ENCODE measurements around the gene LRRC59. TPM values are rescaled to one million over a fixed set of nuclear protein-coding genes. Genes with fewer than 3 reads are reported as not detected.
A peak's percentile ranks its signal among the peaks of the same experiment; 100 is the strongest.

The LRRC59 gene
- total RNA-seq, 1 experiment from 2014 or later, result 108 TPM

DNA sequence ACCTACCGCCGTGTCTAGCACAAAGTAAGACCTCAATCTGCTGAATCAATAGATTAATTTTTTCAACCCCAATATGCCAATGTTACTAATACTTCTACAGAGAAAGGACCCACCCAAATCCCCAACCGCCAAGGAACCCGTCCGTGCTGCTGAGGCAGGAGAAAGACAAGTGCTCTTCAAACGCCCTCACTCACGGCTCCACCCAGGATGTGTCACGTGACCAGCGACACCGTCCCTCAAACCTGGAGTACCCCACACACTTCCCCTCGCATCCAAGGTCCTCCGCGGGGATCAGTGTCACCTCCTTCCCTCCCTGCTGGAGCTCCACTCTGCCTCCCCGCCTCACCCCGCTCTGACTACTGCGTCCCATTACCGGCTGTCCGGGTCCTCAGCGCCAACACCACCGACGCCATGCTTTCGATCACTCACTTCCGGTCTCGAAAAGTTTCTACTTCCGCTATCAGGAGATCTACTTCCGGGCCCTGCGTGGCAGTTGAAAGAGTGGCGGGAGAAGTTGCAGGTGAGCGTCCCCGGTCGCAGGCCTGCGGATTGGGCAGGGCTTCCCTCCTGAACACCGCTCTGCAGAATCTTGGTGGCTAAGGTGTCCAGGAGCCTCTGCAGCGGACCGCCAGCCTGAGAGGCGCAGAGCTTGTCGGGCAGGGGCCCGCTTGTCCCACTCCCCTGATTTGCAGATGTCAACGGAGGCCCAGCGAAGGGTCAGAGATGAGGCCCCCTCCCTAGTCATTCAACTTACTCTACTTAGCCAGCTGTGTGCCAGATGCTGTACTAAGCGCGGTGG is 24.4 kb downstream of the LRRC59 start, which contains the start of the genes EME1 and MRPL27:
TSS of gene EME1 (plus strand) at position 472 of the 799 bp plus-strand sequence. CDS start 1,980 bp downstream, outside the sequence.
TSS of gene MRPL27 (minus strand) at position 427 of the 799 bp plus-strand sequence. CDS start at position 413, 14 bp downstream.
- H3K36me3 Mint-ChIP-seq, result peaks cover 47% of the 10 kb centered on the region
- H3K9me3 Mint-ChIP-seq, result no peaks in the 10 kb centered on the region
- DNase-seq (ENCODE audit: low spot score) (peak; percentile 74), ATAC-seq (peak; percentile 84)
- H3K27ac Mint-ChIP-seq, result peak within 1 kb of the TSS; percentile 99
- CTCF ChIA-PET, result interaction anchor here (0.7 to 3.4 kb wide), 4 partner anchors 11 to 425 kb away, joined by 3 to 16 read pairs (median 4); partner anchors contain the start of gene LRRC59
- H3K27me3 Mint-ChIP-seq (ENCODE audit: low read depth), result no peaks in the 10 kb centered on the region
- peak within 1 kb of the TSS; percentile 99 for H3K4me3 Mint-ChIP-seq
- POLR2A ChIA-PET, result interaction anchor here (0.5 kb wide), 1 partner anchor 249 kb away, joined by 3 read pairs; no protein-coding TSS in a partner anchor
- peaks cover 22% of the 10 kb centered on the region for H3K4me1 Mint-ChIP-seq
- TF ChIP-seq, protein P1, sequence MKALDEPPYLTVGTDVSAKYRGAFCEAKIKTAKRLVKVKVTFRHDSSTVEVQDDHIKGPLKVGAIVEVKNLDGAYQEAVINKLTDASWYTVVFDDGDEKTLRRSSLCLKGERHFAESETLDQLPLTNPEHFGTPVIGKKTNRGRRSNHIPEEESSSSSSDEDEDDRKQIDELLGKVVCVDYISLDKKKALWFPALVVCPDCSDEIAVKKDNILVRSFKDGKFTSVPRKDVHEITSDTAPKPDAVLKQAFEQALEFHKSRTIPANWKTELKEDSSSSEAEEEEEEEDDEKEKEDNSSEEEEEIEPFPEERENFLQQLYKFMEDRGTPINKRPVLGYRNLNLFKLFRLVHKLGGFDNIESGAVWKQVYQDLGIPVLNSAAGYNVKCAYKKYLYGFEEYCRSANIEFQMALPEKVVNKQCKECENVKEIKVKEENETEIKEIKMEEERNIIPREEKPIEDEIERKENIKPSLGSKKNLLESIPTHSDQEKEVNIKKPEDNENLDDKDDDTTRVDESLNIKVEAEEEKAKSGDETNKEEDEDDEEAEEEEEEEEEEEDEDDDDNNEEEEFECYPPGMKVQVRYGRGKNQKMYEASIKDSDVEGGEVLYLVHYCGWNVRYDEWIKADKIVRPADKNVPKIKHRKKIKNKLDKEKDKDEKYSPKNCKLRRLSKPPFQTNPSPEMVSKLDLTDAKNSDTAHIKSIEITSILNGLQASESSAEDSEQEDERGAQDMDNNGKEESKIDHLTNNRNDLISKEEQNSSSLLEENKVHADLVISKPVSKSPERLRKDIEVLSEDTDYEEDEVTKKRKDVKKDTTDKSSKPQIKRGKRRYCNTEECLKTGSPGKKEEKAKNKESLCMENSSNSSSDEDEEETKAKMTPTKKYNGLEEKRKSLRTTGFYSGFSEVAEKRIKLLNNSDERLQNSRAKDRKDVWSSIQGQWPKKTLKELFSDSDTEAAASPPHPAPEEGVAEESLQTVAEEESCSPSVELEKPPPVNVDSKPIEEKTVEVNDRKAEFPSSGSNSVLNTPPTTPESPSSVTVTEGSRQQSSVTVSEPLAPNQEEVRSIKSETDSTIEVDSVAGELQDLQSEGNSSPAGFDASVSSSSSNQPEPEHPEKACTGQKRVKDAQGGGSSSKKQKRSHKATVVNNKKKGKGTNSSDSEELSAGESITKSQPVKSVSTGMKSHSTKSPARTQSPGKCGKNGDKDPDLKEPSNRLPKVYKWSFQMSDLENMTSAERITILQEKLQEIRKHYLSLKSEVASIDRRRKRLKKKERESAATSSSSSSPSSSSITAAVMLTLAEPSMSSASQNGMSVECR (CRISPR knock-in tag; IDR thresholded peaks at IDR 0.05; ENCODE audit: borderline replicate concordance), result no peak; the same call in 1 of the 2 replicates
- TF ChIP-seq, protein P2, sequence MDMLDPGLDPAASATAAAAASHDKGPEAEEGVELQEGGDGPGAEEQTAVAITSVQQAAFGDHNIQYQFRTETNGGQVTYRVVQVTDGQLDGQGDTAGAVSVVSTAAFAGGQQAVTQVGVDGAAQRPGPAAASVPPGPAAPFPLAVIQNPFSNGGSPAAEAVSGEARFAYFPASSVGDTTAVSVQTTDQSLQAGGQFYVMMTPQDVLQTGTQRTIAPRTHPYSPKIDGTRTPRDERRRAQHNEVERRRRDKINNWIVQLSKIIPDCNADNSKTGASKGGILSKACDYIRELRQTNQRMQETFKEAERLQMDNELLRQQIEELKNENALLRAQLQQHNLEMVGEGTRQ (CRISPR knock-in tag; IDR thresholded peaks at IDR 0.05), result peak; percentile 96
- TF ChIP-seq TP53 (CRISPR knock-in tag; IDR thresholded peaks at IDR 0.05) (no peak), KAT7 (CRISPR knock-in tag; IDR thresholded peaks at IDR 0.05; ENCODE audit: borderline replicate concordance) (no peak), ZNF138 (CRISPR knock-in tag; conservative IDR thresholded peaks at IDR 0.05) (no peak), NR1H2 (CRISPR knock-in tag; IDR thresholded peaks at IDR 0.05) (no peak), TEAD1 (CRISPR knock-in tag; IDR thresholded peaks at IDR 0.05) (peak; percentile 41; the same call in 1 of the 2 replicates), GABPB1 (CRISPR knock-in tag; IDR thresholded peaks at IDR 0.05) (peak; percentile 93), CREM (CRISPR knock-in tag; IDR thresholded peaks at IDR 0.05) (0 out of 2 replicates have a peak, but pooled peaks have one; percentile 34), ELF4 (CRISPR knock-in tag; IDR thresholded peaks at IDR 0.05; ENCODE audit: low read depth) (no peak), ATF1 (CRISPR knock-in tag; IDR thresholded peaks at IDR 0.05) (no peak), RELA (CRISPR knock-in tag; IDR thresholded peaks at IDR 0.05; ENCODE audit: borderline replicate concordance) (no peak), TCF7 (CRISPR knock-in tag; IDR thresholded peaks at IDR 0.05; ENCODE audit: low read depth) (0 out of 2 replicates have a peak, but pooled peaks have one; percentile 52), NFYB (CRISPR knock-in tag; conservative IDR thresholded peaks at IDR 0.05; ENCODE audit: low read depth) (peak; percentile 18; the same call in 1 of the 2 replicates), FOXK1 (CRISPR knock-in tag; IDR thresholded peaks at IDR 0.05) (peak; percentile 91)
- TF ChIP-seq, protein P3, sequence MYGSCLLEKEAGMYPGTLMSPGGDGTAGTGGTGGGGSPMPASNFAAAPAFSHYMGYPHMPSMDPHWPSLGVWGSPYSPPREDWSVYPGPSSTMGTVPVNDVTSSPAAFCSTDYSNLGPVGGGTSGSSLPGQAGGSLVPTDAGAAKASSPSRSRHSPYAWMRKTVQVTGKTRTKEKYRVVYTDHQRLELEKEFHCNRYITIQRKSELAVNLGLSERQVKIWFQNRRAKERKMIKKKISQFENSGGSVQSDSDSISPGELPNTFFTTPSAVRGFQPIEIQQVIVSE (CRISPR knock-in tag; IDR thresholded peaks at IDR 0.05; ENCODE audit: borderline replicate concordance), result no peak
- TF ChIP-seq, protein P4, sequence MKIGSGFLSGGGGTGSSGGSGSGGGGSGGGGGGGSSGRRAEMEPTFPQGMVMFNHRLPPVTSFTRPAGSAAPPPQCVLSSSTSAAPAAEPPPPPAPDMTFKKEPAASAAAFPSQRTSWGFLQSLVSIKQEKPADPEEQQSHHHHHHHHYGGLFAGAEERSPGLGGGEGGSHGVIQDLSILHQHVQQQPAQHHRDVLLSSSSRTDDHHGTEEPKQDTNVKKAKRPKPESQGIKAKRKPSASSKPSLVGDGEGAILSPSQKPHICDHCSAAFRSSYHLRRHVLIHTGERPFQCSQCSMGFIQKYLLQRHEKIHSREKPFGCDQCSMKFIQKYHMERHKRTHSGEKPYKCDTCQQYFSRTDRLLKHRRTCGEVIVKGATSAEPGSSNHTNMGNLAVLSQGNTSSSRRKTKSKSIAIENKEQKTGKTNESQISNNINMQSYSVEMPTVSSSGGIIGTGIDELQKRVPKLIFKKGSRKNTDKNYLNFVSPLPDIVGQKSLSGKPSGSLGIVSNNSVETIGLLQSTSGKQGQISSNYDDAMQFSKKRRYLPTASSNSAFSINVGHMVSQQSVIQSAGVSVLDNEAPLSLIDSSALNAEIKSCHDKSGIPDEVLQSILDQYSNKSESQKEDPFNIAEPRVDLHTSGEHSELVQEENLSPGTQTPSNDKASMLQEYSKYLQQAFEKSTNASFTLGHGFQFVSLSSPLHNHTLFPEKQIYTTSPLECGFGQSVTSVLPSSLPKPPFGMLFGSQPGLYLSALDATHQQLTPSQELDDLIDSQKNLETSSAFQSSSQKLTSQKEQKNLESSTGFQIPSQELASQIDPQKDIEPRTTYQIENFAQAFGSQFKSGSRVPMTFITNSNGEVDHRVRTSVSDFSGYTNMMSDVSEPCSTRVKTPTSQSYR (CRISPR knock-in tag; IDR thresholded peaks at IDR 0.05), result peak; percentile 84
- TF ChIP-seq, protein P5, sequence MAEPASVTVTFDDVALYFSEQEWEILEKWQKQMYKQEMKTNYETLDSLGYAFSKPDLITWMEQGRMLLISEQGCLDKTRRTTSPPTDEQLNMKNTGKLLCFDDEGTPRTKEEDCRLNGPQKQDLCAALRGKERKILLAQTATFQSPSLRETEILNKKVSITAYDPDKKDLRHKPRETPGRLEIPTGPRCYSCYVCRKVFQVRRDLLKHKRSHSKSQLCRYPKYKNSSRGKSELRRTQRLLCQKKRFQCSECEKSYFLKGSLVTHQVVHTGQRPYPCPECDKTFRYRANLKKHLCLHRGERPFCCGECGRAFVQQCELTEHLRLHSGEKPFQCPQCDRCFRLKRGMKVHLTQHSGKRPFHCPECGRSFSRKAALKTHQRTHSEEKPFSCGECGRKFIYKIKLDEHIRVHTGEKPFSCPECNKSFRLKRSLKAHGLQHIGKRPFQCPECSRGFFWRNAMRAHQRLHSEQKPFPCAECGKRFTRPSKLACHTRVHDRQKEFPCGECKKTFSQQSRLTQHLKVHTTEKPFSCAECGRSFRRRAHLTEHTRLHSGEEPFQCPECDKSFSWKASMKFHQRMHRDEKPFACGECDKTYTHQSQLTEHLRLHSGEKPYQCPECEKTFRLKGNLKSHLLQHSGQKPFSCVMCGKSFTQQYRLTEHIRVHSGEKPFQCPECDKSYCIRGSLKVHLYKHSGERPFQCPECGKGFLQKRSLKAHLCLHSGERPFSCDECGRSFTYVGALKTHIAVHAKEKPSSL (CRISPR knock-in tag; conservative IDR thresholded peaks at IDR 0.05), result no peak
- TF ChIP-seq, protein P6, sequence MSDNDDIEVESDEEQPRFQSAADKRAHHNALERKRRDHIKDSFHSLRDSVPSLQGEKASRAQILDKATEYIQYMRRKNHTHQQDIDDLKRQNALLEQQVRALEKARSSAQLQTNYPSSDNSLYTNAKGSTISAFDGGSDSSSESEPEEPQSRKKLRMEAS (CRISPR knock-in tag; IDR thresholded peaks at IDR 0.05), result peak; percentile 89
- TF ChIP-seq, protein P7, sequence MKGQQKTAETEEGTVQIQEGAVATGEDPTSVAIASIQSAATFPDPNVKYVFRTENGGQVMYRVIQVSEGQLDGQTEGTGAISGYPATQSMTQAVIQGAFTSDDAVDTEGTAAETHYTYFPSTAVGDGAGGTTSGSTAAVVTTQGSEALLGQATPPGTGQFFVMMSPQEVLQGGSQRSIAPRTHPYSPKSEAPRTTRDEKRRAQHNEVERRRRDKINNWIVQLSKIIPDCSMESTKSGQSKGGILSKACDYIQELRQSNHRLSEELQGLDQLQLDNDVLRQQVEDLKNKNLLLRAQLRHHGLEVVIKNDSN (CRISPR knock-in tag; IDR thresholded peaks at IDR 0.05), result peak; percentile 96
- TF ChIP-seq, protein P8, sequence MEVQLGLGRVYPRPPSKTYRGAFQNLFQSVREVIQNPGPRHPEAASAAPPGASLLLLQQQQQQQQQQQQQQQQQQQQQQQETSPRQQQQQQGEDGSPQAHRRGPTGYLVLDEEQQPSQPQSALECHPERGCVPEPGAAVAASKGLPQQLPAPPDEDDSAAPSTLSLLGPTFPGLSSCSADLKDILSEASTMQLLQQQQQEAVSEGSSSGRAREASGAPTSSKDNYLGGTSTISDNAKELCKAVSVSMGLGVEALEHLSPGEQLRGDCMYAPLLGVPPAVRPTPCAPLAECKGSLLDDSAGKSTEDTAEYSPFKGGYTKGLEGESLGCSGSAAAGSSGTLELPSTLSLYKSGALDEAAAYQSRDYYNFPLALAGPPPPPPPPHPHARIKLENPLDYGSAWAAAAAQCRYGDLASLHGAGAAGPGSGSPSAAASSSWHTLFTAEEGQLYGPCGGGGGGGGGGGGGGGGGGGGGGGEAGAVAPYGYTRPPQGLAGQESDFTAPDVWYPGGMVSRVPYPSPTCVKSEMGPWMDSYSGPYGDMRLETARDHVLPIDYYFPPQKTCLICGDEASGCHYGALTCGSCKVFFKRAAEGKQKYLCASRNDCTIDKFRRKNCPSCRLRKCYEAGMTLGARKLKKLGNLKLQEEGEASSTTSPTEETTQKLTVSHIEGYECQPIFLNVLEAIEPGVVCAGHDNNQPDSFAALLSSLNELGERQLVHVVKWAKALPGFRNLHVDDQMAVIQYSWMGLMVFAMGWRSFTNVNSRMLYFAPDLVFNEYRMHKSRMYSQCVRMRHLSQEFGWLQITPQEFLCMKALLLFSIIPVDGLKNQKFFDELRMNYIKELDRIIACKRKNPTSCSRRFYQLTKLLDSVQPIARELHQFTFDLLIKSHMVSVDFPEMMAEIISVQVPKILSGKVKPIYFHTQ (CRISPR knock-in tag; IDR thresholded peaks at IDR 0.05), result no peak
